Nephron (organoid): ENCODE results near the gene DIP2C.

Source experiments
- H3K27ac Mint-ChIP-seq, 3 experiments: 2 replicates each; pipeline ENCODE4 v1.8.0; 2020; ENCODE audit warnings: mixed read lengths in 3 of 3, mild to moderate bottlenecking in 2 of 3, moderate library complexity in 1 of 3
- H3K27me3 Mint-ChIP-seq: 2 replicates; pipeline ENCODE4 v1.8.0; 2021; ENCODE audit warnings: low read depth, mild to moderate bottlenecking, moderate library complexity, mixed read lengths
- H3K36me3 Mint-ChIP-seq: 2 replicates; pipeline ENCODE4 v1.8.0; 2020; ENCODE audit warnings: low read depth, mixed read lengths
- H3K4me1 Mint-ChIP-seq: 2 replicates; pipeline ENCODE4 v1.8.0; 2020; ENCODE audit warnings: mixed read lengths
- H3K4me3 Mint-ChIP-seq, 3 experiments: 2 replicates each; pipeline ENCODE4 v1.8.0; 2020; ENCODE audit warnings: mild to moderate bottlenecking in 3 of 3, mixed read lengths in 3 of 3, moderate library complexity in 2 of 3
- H3K9me3 Mint-ChIP-seq: 2 replicates; pipeline ENCODE4 v1.8.0; 2020; ENCODE audit warnings: mixed read lengths
- TF ChIP-seq, protein P1 (sequence below), 3 experiments: fragments of 200-600 bp; sonication (generic); IDR thresholded peaks; one replicate each; pipeline ENCODE4 v1.5.0; 2021; ENCODE audit warnings: antibody characterized with exemption in 3 of 3; ENCODE audit not compliant: unreplicated experiment in 3 of 3

DIP2C gene

DNA sequence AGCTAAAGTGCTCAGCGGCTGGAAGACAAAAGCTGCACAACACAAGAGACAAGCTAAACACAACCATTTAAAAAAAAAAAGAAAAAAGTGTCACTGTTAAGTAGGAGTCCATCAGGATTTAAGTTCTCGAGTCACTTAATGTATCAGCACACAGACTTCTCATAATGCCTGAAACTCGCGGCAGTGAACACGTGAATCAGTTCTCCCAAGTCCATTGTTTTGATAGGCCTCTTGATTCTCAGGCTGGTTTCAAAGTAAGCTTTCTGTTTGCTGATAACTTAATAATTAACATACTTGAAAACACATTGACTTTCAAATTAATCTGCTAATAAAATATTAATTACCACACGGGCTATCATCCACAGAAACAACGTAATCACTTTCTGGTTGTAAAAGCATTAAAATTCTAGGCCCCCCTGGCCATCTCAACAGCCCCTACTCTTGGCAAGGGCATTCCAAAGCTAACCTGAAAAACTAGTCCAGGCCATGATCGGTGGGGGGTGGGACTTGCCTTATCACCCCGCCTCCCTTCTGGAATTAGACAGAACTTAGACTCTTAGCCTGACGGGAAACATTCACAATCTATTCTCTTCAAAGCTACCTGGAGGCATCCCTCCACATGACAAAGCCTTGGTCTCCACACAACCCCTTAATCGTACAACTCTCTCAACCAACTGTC is 129.0 kb downstream of the DIP2C start:
- peak overlapping the region; percentile 84 to 96 (median 86) for H3K27ac Mint-ChIP-seq
- peaks cover 23% of the 10 kb centered on the region for H3K36me3 Mint-ChIP-seq
- H3K4me3 Mint-ChIP-seq: peak overlapping the region in 2 of 3 experiments; percentile 11 to 47
- H3K9me3 Mint-ChIP-seq: peaks cover 20% of the 10 kb centered on the region
- TF ChIP-seq, protein P1, sequence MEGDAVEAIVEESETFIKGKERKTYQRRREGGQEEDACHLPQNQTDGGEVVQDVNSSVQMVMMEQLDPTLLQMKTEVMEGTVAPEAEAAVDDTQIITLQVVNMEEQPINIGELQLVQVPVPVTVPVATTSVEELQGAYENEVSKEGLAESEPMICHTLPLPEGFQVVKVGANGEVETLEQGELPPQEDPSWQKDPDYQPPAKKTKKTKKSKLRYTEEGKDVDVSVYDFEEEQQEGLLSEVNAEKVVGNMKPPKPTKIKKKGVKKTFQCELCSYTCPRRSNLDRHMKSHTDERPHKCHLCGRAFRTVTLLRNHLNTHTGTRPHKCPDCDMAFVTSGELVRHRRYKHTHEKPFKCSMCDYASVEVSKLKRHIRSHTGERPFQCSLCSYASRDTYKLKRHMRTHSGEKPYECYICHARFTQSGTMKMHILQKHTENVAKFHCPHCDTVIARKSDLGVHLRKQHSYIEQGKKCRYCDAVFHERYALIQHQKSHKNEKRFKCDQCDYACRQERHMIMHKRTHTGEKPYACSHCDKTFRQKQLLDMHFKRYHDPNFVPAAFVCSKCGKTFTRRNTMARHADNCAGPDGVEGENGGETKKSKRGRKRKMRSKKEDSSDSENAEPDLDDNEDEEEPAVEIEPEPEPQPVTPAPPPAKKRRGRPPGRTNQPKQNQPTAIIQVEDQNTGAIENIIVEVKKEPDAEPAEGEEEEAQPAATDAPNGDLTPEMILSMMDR (IDR thresholded peaks at IDR 0.05; ENCODE audit: unreplicated experiment in 3 of 3): no peak
- H3K4me1 Mint-ChIP-seq: peaks cover 68% of the 10 kb centered on the region
- H3K27me3 Mint-ChIP-seq: no peaks in the 10 kb centered on the region

- Mint-ChIP-seq H3K4me3 (no peak overlapping the region), H3K4me1 (peaks cover 67% of the 10 kb centered on the region), H3K27me3 (no peaks in the 10 kb centered on the region), H3K36me3 (peaks cover 16% of the 10 kb centered on the region), H3K9me3 (peaks cover 13% of the 10 kb centered on the region), H3K27ac (peak overlapping the region; percentile 84 to 96 (median 86))
- TF ChIP-seq, protein P1 (IDR thresholded peaks at IDR 0.05; ENCODE audit: unreplicated experiment in 3 of 3): no peak
Observed at GRCh38 chr10:559767-560047, 129.8 kb downstream of the DIP2C start.

DNA sequence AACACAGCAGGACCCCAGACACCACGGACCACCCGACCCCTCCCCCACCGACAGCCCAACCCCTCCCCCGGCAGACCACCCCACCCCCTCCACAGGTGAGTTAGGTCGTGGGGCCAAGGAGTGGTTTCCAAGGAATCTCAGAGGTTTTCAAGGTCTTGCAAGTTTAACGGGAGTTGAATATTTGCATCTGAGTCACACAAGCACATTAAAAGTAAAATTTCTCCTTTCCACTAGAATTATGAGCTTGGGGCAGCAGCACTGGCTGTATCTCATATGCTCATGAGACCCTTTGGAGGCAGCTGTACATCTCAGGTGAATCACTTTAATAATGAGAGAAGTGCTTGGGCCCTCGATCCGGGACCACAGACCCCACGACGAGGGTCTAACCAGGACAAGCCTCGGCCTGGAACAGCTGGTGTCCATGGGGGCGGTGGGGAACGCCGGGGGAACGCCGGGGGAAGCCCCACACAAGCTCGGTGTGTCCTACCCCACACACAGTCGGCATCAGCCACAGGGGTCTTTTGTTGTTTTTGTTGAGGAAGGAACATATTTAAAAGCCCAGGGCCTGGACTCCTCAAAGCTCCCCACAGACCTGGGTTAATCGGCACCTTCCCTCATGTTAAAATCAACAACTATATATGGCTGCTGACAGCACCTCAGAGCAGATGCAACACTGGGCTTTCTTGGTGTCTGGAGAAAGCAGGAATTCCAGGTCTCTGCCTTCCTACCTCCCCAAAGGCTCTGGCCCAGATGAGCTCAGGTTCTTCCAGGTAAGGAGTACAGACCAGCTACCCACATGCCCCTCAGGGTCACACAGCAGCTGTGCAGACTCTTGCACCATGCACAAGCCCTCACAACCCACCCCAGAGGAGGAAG is 130.3 kb downstream of the DIP2C start:
- peak overlapping the region in 1 of 3 experiments; percentile 96 for H3K27ac Mint-ChIP-seq
- H3K36me3 Mint-ChIP-seq: peaks cover 10% of the 10 kb centered on the region

GRCh38 chr10:558364-558763 is 131.1 kb downstream of the DIP2C start:
- Mint-ChIP-seq H3K4me3 (no peak overlapping the region), H3K9me3 (peaks cover 2% of the 10 kb centered on the region), H3K36me3 (peaks cover 2% of the 10 kb centered on the region), H3K27me3 (no peaks in the 10 kb centered on the region), H3K4me1 (peaks cover 72% of the 10 kb centered on the region), H3K27ac (peak overlapping the region in 2 of 3 experiments; percentile 43 to 96)
- TF ChIP-seq, protein P1 (IDR thresholded peaks at IDR 0.05; ENCODE audit: unreplicated experiment in 3 of 3): no peak

More for the DNA sequence above, 130.3 kb downstream of the DIP2C start:
- Mint-ChIP-seq H3K4me3 (no peak overlapping the region), H3K9me3 (peaks cover 8% of the 10 kb centered on the region), H3K27me3 (no peaks in the 10 kb centered on the region), H3K4me1 (peaks cover 65% of the 10 kb centered on the region)
- TF ChIP-seq, protein P1 (IDR thresholded peaks at IDR 0.05; ENCODE audit: unreplicated experiment in 3 of 3): no peak

DNA sequence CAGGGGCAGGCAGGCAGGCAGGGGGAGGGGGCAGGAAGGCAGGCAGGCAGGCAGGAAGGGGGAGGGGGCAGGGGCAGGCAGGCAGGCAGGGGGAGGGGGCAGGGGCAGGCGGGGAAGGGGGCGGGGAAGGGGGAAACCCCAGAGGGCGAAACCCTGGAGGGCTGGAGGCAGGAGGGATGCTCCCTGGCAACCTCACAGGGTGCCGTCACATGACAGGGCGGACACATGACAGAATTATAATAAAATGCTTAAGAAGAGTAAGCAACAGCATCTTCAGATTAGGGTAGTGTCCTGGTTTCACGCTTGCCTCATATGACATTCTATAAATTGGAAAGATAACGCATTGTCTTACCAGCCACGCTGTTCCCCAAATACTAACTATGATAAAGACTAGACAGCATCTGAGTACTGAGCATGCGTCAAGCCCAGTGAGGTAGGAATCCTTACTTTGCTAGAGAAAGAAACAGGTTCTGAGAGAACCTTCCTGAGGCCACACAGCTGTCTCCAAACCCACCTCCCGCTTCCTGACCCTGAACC is 131.6 kb downstream of the DIP2C start:
- TF ChIP-seq, protein P1 (IDR thresholded peaks at IDR 0.05; ENCODE audit: unreplicated experiment in 3 of 3): no peak
- Mint-ChIP-seq H3K27ac (peak overlapping the region in 2 of 3 experiments; percentile 43 to 96), H3K36me3 (no peaks in the 10 kb centered on the region)

More for the DNA sequence above, 131.6 kb downstream of the DIP2C start:
- peaks cover 71% of the 10 kb centered on the region for H3K4me1 Mint-ChIP-seq
- no peak overlapping the region for H3K4me3 Mint-ChIP-seq
- no peaks in the 10 kb centered on the region for H3K27me3 Mint-ChIP-seq
- H3K9me3 Mint-ChIP-seq: no peaks in the 10 kb centered on the region
